HEK293 (cell line): ENCODE data around the gene LY86.

Source experiments
- ZNF433 ChIP-seq: fragments of 450-650 bp; formaldehyde crosslinking; IDR thresholded peaks from 2 replicates; pipeline ENCODE4 v1.5.1; 2016; ENCODE audit warnings: missing biosample characterization, missing genetic modification characterization, low read depth
- ZNF76 ChIP-seq: fragments of 450-650 bp; formaldehyde crosslinking; IDR thresholded peaks from 2 replicates; pipeline ENCODE4; 2016; ENCODE audit warnings: low read depth, missing biosample characterization, missing genetic modification characterization, borderline replicate concordance
- ZNF792 ChIP-seq: fragments of 450-650 bp; formaldehyde crosslinking; IDR thresholded peaks from 2 replicates; pipeline ENCODE4 v1.5.1; 2016; ENCODE audit warnings: missing biosample characterization, missing genetic modification characterization
- TF ChIP-seq, protein P1 (sequence below): fragments of 450-650 bp; formaldehyde crosslinking; IDR thresholded peaks from 2 replicates; pipeline ENCODE4 v1.5.1; 2016; ENCODE audit warnings: missing biosample characterization, missing genetic modification characterization
- TF ChIP-seq, protein P2 (sequence below): fragments of 450-650 bp; formaldehyde crosslinking; IDR thresholded peaks from 2 replicates; pipeline ENCODE4 v1.5.1; 2017; ENCODE audit warnings: missing biosample characterization, mild to moderate bottlenecking, missing genetic modification characterization, moderate library complexity
- TF ChIP-seq, protein P3 (sequence below): fragments of 450-650 bp; formaldehyde crosslinking; IDR thresholded peaks from 2 replicates; pipeline ENCODE4 v1.5.1; 2017; ENCODE audit warnings: missing biosample characterization, missing genetic modification characterization
- TF ChIP-seq, protein P4 (sequence below): fragments of 450-650 bp; formaldehyde crosslinking; conservative IDR thresholded peaks from 2 replicates; pipeline ENCODE4 v1.5.1; 2016; ENCODE audit warnings: low read depth, missing biosample characterization, missing genetic modification characterization

DNA sequence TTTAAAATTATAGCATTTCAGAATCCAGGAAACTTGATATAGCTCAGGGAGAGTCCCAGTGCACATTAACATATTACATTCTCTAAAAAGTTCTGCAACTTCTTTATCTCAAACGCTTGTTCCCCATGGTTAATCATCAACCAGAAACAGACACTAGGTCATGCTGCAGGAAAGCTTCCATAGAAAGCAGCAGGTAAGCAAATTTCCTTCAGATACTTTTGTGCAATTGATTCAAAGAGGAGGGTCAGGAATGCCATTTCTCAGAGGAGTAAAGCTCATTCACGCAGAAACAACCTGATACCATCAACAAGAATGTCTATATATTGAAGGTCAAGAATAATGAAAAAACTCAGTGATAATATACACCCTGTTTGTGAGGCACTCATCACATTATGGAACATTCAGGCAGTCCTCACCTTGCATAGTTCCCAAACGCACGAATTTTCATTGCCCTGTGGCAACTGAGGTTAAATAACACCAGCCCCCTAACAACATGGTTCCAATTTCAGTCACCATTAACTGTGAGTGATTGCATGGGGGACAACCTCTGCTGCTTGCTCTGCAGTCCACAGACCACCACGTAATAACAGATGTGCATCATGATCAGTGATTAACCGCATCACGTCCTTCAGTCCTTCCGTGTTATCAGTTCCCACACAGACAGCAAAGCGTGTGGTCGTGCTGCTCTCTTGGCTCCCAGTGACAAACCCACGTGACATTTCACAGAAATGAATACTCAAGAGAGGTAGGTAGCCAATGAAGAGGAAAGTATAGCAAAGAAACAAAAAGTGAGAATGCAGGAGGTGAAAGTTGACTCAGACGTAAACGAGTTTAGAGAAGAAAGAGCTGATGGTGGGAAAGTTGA lies 95.7 kb downstream of the LY86 start:
- TF ChIP-seq, protein P1, sequence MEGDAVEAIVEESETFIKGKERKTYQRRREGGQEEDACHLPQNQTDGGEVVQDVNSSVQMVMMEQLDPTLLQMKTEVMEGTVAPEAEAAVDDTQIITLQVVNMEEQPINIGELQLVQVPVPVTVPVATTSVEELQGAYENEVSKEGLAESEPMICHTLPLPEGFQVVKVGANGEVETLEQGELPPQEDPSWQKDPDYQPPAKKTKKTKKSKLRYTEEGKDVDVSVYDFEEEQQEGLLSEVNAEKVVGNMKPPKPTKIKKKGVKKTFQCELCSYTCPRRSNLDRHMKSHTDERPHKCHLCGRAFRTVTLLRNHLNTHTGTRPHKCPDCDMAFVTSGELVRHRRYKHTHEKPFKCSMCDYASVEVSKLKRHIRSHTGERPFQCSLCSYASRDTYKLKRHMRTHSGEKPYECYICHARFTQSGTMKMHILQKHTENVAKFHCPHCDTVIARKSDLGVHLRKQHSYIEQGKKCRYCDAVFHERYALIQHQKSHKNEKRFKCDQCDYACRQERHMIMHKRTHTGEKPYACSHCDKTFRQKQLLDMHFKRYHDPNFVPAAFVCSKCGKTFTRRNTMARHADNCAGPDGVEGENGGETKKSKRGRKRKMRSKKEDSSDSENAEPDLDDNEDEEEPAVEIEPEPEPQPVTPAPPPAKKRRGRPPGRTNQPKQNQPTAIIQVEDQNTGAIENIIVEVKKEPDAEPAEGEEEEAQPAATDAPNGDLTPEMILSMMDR (tag by site-specific recombination) = no peak
- TF ChIP-seq, protein P2, sequence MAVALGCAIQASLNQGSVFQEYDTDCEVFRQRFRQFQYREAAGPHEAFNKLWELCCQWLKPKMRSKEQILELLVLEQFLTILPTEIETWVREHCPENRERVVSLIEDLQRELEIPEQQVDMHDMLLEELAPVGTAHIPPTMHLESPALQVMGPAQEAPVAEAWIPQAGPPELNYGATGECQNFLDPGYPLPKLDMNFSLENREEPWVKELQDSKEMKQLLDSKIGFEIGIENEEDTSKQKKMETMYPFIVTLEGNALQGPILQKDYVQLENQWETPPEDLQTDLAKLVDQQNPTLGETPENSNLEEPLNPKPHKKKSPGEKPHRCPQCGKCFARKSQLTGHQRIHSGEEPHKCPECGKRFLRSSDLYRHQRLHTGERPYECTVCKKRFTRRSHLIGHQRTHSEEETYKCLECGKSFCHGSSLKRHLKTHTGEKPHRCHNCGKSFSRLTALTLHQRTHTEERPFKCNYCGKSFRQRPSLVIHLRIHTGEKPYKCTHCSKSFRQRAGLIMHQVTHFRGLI (tag by site-specific recombination) = no peak
- TF ChIP-seq ZNF76 (tag by site-specific recombination) (no peak), ZNF433 (tag by site-specific recombination) (no peak), ZNF792 (tag by site-specific recombination) (no peak)
- TF ChIP-seq, protein P3, sequence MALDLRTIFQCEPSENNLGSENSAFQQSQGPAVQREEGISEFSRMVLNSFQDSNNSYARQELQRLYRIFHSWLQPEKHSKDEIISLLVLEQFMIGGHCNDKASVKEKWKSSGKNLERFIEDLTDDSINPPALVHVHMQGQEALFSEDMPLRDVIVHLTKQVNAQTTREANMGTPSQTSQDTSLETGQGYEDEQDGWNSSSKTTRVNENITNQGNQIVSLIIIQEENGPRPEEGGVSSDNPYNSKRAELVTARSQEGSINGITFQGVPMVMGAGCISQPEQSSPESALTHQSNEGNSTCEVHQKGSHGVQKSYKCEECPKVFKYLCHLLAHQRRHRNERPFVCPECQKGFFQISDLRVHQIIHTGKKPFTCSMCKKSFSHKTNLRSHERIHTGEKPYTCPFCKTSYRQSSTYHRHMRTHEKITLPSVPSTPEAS (tag by site-specific recombination) = no peak
- TF ChIP-seq, protein P4, sequence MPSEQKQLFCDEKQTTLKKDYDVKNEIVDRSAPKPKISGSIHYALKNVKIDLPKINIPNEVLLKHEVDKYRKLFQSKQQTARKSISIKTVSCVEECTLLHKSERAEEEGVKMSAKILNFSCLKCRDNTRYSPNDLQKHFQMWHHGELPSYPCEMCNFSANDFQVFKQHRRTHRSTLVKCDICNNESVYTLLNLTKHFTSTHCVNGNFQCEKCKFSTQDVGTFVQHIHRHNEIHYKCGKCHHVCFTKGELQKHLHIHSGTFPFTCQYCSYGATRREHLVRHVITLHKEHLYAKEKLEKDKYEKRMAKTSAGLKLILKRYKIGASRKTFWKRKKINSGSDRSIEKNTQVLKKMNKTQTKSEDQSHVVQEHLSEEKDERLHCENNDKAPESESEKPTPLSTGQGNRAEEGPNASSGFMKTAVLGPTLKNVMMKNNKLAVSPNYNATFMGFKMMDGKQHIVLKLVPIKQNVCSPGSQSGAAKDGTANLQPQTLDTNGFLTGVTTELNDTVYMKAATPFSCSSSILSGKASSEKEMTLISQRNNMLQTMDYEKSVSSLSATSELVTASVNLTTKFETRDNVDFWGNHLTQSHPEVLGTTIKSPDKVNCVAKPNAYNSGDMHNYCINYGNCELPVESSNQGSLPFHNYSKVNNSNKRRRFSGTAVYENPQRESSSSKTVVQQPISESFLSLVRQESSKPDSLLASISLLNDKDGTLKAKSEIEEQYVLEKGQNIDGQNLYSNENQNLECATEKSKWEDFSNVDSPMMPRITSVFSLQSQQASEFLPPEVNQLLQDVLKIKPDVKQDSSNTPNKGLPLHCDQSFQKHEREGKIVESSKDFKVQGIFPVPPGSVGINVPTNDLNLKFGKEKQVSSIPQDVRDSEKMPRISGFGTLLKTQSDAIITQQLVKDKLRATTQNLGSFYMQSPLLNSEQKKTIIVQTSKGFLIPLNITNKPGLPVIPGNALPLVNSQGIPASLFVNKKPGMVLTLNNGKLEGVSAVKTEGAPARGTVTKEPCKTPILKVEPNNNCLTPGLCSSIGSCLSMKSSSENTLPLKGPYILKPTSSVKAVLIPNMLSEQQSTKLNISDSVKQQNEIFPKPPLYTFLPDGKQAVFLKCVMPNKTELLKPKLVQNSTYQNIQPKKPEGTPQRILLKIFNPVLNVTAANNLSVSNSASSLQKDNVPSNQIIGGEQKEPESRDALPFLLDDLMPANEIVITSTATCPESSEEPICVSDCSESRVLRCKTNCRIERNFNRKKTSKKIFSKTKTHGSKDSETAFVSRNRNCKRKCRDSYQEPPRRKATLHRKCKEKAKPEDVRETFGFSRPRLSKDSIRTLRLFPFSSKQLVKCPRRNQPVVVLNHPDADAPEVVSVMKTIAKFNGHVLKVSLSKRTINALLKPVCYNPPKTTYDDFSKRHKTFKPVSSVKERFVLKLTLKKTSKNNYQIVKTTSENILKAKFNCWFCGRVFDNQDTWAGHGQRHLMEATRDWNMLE (tag by site-specific recombination) = no peak
